H1 (cell line): Measurements from ENCODE around the gene MAP2K1. TPM values are rescaled to one million over a fixed set of nuclear protein-coding genes. Genes with fewer than 3 reads are reported as not detected.

Experiments
- HDAC6 ChIP-seq: IDR thresholded peaks from one replicate; pipeline ENCODE4 v1.7.1; 2012; ENCODE audit warnings: low read depth, mild to moderate bottlenecking, inconsistent platforms, low read length, moderate library complexity
- TAF7 ChIP-seq: optimal IDR thresholded peaks from 2 replicates; pipeline ENCODE3; 2011; ENCODE audit warnings: low read depth, mild to moderate bottlenecking, inconsistent platforms, low read length, moderate library complexity, borderline replicate concordance
- YY1 ChIP-seq: IDR thresholded peaks from 2 replicates; pipeline ENCODE4 v1.6.1; 2011; ENCODE audit warnings: low read depth, mild to moderate bottlenecking, low read length
- polyA plus RNA-seq, 7 experiments: library from polyadenylated mRNA; depleted of rRNA in 3 of 7; stranded (reverse) in 5 of 7; unstranded in 2 of 7; fragments of >200 nt in 5 of 7; fragments of 200-250 nt in 2 of 7; gene quantifications; 1 replicate in 5 of 7; 2 replicates in 1 of 7; 4 replicates in 1 of 7; pipeline versions ENCODE4 v1.2.1 to v1.2.3, GENCODE V29; 2011 to 2013; ENCODE audit warnings: missing spikeins in 2 of 7, mixed read lengths in 2 of 7
- total RNA-seq: library from RNA; stranded (reverse); fragmentation: NEBNext Ultra II Directional; extraction: Animal tissue kit (Norgen Biotek cat#: 25700); gene quantifications from 2 replicates; pipeline ENCODE4 v1.2.1, GENCODE V29; 2021

MAP2K1 gene
- total and polyA plus RNA-seq, 2 of the 8 experiments (the other 6 are each of a cell fraction or from before 2014, with no cell fraction given): 54.7 to 78.2 TPM

DNA sequence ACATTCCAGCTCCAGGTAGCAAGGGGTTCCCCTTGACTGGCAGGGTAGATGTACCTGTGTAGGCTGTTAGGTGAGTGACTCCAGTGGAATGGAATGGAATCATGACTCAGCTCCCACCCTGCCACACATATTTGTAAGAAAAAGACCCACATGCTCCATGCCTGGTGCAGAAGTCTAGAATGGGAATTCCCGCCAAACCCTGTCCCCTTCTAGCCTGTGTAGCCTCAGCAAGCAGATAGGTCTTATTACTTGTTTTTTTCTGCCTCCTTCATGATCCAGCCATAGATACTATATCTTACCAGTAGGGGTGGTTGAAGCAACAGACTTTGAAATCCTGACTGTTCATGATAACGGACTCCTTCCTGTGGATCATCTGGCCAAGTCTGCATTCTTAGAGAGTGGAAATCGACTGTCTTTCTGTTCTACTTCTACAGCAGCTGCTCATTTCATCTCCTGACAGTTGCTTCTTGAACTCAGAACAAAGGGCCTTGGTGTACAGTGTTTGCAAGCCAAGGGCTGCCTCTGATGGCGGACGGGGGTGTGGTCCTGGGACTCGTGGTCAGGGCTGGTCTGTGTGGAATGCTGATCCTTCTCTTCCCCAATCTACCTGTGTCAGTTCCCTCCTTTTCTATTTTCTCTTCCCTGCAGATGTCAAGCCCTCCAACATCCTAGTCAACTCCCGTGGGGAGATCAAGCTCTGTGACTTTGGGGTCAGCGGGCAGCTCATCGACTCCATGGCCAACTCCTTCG, 94.6 kb downstream of the MAP2K1 start (continued):
- TF ChIP-seq YY1: no peak
- no peak for TF ChIP-seq HDAC6
- no peak for TF ChIP-seq TAF7
